ENCODE measurements around the gene NRSN2.

The NRSN2 gene

GRCh38 chr20:346640-347316 lies at the start of gene NRSN2:
TSS of gene NRSN2 (plus strand) at chr20:347111. CDS start at chr20:349644, 2,533 bp downstream.
- Histone ChIP-seq H3K4me1 (ENCODE audit: control insufficient read depth in 2 of 2, insufficient read depth in 2 of 2, low read length in 2 of 2) (peaks cover 3 to 15% of the 10 kb centered on the region in 2 donors), H3K9ac (ENCODE audit: low read depth in 1 of 2, low read length in 2 of 2) (peak within 1 kb of the TSS; percentile 88 to 89), H3K4me3 (ENCODE audit: low read length in 2 of 2) (peak within 1 kb of the TSS; percentile 90 to 98), H3K27ac (ENCODE audit: low read depth in 2 of 2, low read length in 2 of 2) (peak within 1 kb of the TSS; percentile 93), H3K36me3 (ENCODE audit: control insufficient read depth in 2 of 2, insufficient read depth in 2 of 2, low read length in 2 of 2) (peaks cover 0 to 3% of the 10 kb centered on the region in 2 donors), H3K27me3 (ENCODE audit: control insufficient read depth in 2 of 2, insufficient read depth in 2 of 2, low read length in 2 of 2) (no peaks in the 10 kb centered on the region), H3K9me3 (ENCODE audit: control insufficient read depth in 2 of 2, low read length in 2 of 2) (peaks cover 0 to 4% of the 10 kb centered on the region in 2 donors)

- no peaks in the 10 kb centered on the region for H3K9me3 ChIP-seq (ENCODE audit: control insufficient read depth in 2 of 2, low read length in 2 of 2)
- peak overlapping the region; percentile 89 to 95 for H3K9ac ChIP-seq (ENCODE audit: low read depth in 1 of 2, low read length in 2 of 2)
- H3K27ac ChIP-seq (ENCODE audit: low read depth in 2 of 2, low read length in 2 of 2): peak overlapping the region; percentile 97
- no peaks in the 10 kb centered on the region for H3K27me3 ChIP-seq (ENCODE audit: control insufficient read depth in 2 of 2, insufficient read depth in 2 of 2, low read length in 2 of 2)
- H3K36me3 ChIP-seq (ENCODE audit: control insufficient read depth in 2 of 2, insufficient read depth in 2 of 2, low read length in 2 of 2): no peaks in the 10 kb centered on the region
- peak overlapping the region; percentile 91 to 92 for H3K4me3 ChIP-seq (ENCODE audit: low read length in 2 of 2)
- peaks cover 15% of the 10 kb centered on the region in 2 donors for H3K4me1 ChIP-seq (ENCODE audit: control insufficient read depth in 2 of 2, insufficient read depth in 2 of 2, low read length in 2 of 2)
These were observed 48.8 kb upstream of the NRSN2 start for GRCh38 chr20:297925-298775.

DNA sequence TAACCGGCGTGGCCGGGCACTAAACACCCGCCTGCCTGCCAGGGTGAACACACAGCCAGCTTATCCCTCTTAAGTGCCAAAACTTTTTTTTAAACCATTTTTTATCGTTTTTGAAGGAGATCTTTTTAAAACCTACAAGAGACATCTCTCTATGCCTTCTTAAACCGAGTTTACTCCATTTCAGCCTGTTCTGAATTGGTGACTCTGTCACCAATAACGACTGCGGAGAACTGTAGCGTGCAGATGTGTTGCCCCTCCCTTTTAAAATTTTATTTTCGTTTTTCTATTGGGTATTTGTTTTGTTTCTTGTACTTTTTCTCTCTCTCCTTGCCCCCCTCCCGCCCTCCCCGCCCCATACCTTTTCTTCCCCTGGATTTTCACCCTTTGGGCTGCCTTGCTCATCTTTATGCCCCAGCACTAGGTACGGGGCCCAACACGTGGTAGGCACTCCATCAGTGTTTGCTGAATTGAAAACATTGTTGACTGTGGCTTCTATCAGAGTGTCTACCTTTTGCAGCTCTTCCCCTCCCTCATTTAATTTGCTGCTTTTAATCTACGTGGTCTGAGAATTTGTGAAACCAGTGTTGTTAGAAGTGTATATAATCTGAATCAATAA lies 48.0 kb upstream of the NRSN2 start:
- Histone ChIP-seq H3K4me3 (ENCODE audit: low read length in 2 of 2) (peak overlapping the region; percentile 91 to 92), H3K36me3 (ENCODE audit: control insufficient read depth in 2 of 2, insufficient read depth in 2 of 2, low read length in 2 of 2) (no peaks in the 10 kb centered on the region), H3K9me3 (ENCODE audit: control insufficient read depth in 2 of 2, low read length in 2 of 2) (no peaks in the 10 kb centered on the region), H3K4me1 (ENCODE audit: control insufficient read depth in 2 of 2, insufficient read depth in 2 of 2, low read length in 2 of 2) (peaks cover 15% of the 10 kb centered on the region in 2 donors), H3K27ac (ENCODE audit: low read depth in 2 of 2, low read length in 2 of 2) (peak overlapping the region; percentile 97), H3K27me3 (ENCODE audit: control insufficient read depth in 2 of 2, insufficient read depth in 2 of 2, low read length in 2 of 2) (no peaks in the 10 kb centered on the region), H3K9ac (ENCODE audit: low read depth in 1 of 2, low read length in 2 of 2) (peak overlapping the region; percentile 89 to 95)

- Histone ChIP-seq H3K4me3 (ENCODE audit: low read length in 2 of 2) (peak overlapping the region in 1 of 2 donors; percentile 91), H3K36me3 (ENCODE audit: control insufficient read depth in 2 of 2, insufficient read depth in 2 of 2, low read length in 2 of 2) (no peaks in the 10 kb centered on the region), H3K9ac (ENCODE audit: low read depth in 1 of 2, low read length in 2 of 2) (no peak overlapping the region), H3K27me3 (ENCODE audit: control insufficient read depth in 2 of 2, insufficient read depth in 2 of 2, low read length in 2 of 2) (no peaks in the 10 kb centered on the region), H3K9me3 (ENCODE audit: control insufficient read depth in 2 of 2, low read length in 2 of 2) (no peaks in the 10 kb centered on the region), H3K4me1 (ENCODE audit: control insufficient read depth in 2 of 2, insufficient read depth in 2 of 2, low read length in 2 of 2) (peaks cover 15% of the 10 kb centered on the region in 2 donors), H3K27ac (ENCODE audit: low read depth in 2 of 2, low read length in 2 of 2) (no peak overlapping the region)
These were observed 46.4 kb upstream of the NRSN2 start for GRCh38 chr20:300345-300990.

- Histone ChIP-seq H3K27me3 (ENCODE audit: control insufficient read depth in 2 of 2, insufficient read depth in 2 of 2, low read length in 2 of 2) (no peaks in the 10 kb centered on the region), H3K9ac (ENCODE audit: low read depth in 1 of 2, low read length in 2 of 2) (no peak overlapping the region), H3K4me3 (ENCODE audit: low read length in 2 of 2) (no peak overlapping the region)
These were observed 44.7 kb upstream of the NRSN2 start for GRCh38 chr20:301886-302848.

GRCh38 chr20:305745-306144 lies 41.2 kb upstream of the NRSN2 start:
- Histone ChIP-seq H3K36me3 (ENCODE audit: control insufficient read depth in 2 of 2, insufficient read depth in 2 of 2, low read length in 2 of 2) (no peaks in the 10 kb centered on the region), H3K9me3 (ENCODE audit: control insufficient read depth in 2 of 2, low read length in 2 of 2) (no peaks in the 10 kb centered on the region), H3K4me1 (ENCODE audit: control insufficient read depth in 2 of 2, insufficient read depth in 2 of 2, low read length in 2 of 2) (peaks cover 0 to 4% of the 10 kb centered on the region in 2 donors), H3K27ac (ENCODE audit: low read depth in 2 of 2, low read length in 2 of 2) (no peak overlapping the region), H3K9ac (ENCODE audit: low read depth in 1 of 2, low read length in 2 of 2) (no peak overlapping the region), H3K4me3 (ENCODE audit: low read length in 2 of 2) (no peak overlapping the region), H3K27me3 (ENCODE audit: control insufficient read depth in 2 of 2, insufficient read depth in 2 of 2, low read length in 2 of 2) (no peaks in the 10 kb centered on the region)

More at GRCh38 chr20:301886-302848, 44.7 kb upstream of the NRSN2 start:
- Histone ChIP-seq H3K27ac (ENCODE audit: low read depth in 2 of 2, low read length in 2 of 2) (no peak overlapping the region), H3K9me3 (ENCODE audit: control insufficient read depth in 2 of 2, low read length in 2 of 2) (no peaks in the 10 kb centered on the region), H3K4me1 (ENCODE audit: control insufficient read depth in 2 of 2, insufficient read depth in 2 of 2, low read length in 2 of 2) (peaks cover 15% of the 10 kb centered on the region in 2 donors), H3K36me3 (ENCODE audit: control insufficient read depth in 2 of 2, insufficient read depth in 2 of 2, low read length in 2 of 2) (no peaks in the 10 kb centered on the region)

GRCh38 chr20:308427-309038 lies 38.4 kb upstream of the NRSN2 start:
- no peak overlapping the region for H3K9ac ChIP-seq (ENCODE audit: low read depth in 1 of 2, low read length in 2 of 2)

GRCh38 chr20:309306-309840 lies 37.5 kb upstream of the NRSN2 start:
- Histone ChIP-seq H3K36me3 (ENCODE audit: control insufficient read depth in 2 of 2, insufficient read depth in 2 of 2, low read length in 2 of 2) (no peaks in the 10 kb centered on the region), H3K9me3 (ENCODE audit: control insufficient read depth in 2 of 2, low read length in 2 of 2) (no peaks in the 10 kb centered on the region), H3K9ac (ENCODE audit: low read depth in 1 of 2, low read length in 2 of 2) (no peak overlapping the region), H3K27me3 (ENCODE audit: control insufficient read depth in 2 of 2, insufficient read depth in 2 of 2, low read length in 2 of 2) (no peaks in the 10 kb centered on the region), H3K4me3 (ENCODE audit: low read length in 2 of 2) (peak overlapping the region; percentile 45 to 48), H3K4me1 (ENCODE audit: control insufficient read depth in 2 of 2, insufficient read depth in 2 of 2, low read length in 2 of 2) (peaks cover 0 to 4% of the 10 kb centered on the region in 2 donors), H3K27ac (ENCODE audit: low read depth in 2 of 2, low read length in 2 of 2) (peak overlapping the region; percentile 66 to 68)

More at GRCh38 chr20:308427-309038, 38.4 kb upstream of the NRSN2 start:
- Histone ChIP-seq H3K27ac (ENCODE audit: low read depth in 2 of 2, low read length in 2 of 2) (no peak overlapping the region), H3K4me1 (ENCODE audit: control insufficient read depth in 2 of 2, insufficient read depth in 2 of 2, low read length in 2 of 2) (peaks cover 0 to 4% of the 10 kb centered on the region in 2 donors), H3K4me3 (ENCODE audit: low read length in 2 of 2) (no peak overlapping the region), H3K36me3 (ENCODE audit: control insufficient read depth in 2 of 2, insufficient read depth in 2 of 2, low read length in 2 of 2) (no peaks in the 10 kb centered on the region), H3K9me3 (ENCODE audit: control insufficient read depth in 2 of 2, low read length in 2 of 2) (no peaks in the 10 kb centered on the region), H3K27me3 (ENCODE audit: control insufficient read depth in 2 of 2, insufficient read depth in 2 of 2, low read length in 2 of 2) (no peaks in the 10 kb centered on the region)
